ELR (cell line): ENCODE results near the gene HVCN1.
A peak's percentile ranks its signal among the peaks of the same experiment; 100 is the strongest.

ENCODE experiments used
- DNase-seq: peaks from one replicate; pipeline ENCODE4 v3.0.0-alpha.2; 2015; ENCODE audit warnings: low read depth

HVCN1 gene

DNA sequence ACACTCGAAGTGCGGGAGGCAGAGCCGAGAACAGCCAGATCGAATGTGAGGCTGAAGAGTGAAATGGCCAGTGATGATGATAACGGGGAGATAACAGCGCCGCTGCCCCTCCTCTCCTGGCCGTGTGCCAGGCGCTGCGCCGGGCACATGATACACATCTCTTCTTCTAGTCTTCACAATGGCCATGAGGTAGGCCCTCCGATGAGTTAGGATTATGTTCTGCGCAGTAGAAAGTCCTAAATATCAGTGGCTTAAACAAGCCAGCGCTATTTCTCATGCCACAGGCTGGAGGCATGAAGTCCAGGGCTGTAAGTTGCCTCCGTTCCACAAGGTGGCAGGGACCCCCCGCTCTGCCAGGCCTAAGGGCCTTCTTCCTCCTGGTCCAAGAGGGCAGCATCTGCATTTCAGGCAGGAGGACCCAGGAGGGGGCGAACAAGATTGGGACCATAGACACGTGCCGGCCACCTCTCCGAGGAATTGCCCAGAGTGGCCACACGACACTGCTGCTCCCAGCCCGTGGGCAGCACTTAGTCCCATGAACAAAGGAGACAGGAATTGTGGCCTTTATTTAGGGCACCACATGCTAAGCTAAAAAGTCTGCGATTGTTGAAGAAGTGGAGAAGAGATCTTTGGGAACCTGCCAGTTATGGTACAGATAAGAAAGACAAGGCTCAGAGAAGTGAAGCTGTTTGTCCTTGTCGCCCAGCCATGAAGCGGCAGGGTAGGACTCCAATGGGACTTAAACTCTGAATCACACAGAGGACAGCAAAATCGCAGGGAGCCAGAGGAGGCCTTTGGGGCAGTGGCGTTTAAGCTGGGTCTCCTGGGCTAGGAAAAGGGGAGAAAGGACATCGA lies 10.9 kb upstream of the HVCN1 start:
- DNase-seq, result no peak

DNA sequence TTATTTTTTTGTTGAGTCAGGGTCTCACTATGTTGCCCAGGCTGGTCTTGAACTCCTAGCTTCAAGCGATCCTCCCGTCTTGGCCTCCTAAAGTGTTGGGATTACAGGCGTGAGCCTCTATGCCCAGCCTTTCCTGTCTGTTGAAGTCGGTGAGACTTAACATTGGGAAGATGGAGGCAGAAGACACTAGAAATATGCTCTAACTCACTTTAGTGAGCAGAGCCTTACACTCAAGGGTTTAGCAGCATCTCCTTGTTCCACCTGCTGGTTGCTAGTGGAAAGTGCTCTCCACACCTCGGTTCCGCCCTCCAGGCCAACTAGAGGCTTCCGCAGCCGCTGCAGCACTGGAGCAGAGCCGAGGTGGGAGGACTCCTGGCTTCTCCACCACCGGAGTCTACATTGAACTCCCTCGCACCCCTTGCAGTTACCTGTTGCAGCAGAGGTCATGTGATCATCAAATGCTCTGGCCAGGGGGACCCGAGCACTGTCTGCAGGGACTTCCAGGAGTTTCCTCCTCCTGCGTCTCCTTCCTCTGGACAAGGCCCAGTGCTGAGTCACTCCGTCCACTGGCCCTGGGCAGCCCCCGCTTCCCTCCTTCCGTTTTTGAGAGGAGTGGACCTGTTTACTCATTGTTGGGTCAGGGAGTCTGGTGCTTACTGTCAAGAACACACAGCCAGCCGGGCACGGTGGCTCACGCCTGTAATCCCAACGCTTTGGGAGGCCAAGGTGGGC lies 9.4 kb upstream of the HVCN1 start:
- peak; percentile 90 for DNase-seq

DNA sequence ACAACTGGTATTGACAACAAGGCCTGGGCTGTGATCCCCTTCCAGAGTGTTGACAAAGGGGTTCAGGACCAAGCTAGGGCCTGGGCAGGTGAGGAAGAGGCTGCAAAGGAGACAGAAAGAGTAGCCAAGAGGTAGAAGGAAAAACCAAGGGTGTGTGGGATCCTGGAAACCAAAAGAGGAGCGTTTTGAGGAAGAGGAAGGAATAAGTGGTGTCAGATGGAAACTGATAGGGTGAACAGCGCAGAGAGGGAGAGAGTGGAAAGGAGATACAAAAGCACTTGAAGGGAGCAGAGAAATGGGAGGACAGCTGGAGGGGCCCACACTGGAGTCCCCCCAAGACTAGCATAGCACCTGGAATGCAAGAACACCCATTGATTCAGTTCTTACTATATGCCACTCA lies 8.3 kb upstream of the HVCN1 start:
- DNase-seq, result no peak

DNA sequence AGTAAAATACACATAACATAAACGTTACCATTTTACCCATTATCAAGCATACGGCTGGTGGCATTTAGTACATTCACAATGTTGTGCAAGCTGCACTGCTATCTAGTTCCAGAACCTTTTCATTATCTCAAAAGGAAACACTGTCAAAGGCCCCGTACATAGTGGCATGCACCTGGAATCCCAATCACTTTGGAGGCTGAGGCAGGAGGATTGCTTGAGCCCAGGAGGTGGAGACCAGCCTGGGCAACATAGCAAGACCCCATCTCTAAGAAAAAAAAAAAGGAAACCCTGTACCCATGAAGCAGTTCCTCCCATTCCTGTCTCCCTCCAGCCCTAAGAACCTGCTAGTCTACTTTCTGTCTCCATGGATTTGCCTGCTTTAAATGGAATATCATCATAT lies 7.4 kb upstream of the HVCN1 start:
- no peak for DNase-seq

DNA sequence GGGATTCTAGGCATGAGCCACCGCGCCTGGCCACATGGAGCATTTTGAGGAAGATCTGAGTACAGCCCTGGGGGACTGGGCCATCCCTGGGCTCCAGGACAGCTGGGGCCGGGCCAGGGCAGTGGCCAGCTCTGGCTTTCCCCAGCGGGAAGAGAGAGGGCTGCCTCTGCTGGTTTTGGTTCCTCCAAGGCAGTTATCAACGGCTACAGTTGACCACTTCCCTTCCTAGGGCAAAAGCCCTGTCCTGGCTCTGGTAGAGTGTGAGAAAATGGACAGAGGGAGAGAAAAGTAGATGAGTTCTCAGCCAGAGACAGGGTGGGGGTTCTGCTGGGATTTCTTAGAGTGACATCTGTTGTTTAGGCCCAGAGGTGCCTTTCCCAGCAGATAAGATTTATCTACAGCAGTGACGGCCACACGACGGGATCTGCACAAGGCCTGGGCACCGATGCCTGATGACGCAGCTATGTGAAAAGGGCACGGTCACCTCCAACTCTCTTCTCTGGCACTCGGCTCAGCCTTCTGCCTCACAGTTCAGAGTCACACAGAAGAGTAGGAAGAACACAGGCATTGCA lies 5.5 kb upstream of the HVCN1 start:
- DNase-seq, result no peak

DNA sequence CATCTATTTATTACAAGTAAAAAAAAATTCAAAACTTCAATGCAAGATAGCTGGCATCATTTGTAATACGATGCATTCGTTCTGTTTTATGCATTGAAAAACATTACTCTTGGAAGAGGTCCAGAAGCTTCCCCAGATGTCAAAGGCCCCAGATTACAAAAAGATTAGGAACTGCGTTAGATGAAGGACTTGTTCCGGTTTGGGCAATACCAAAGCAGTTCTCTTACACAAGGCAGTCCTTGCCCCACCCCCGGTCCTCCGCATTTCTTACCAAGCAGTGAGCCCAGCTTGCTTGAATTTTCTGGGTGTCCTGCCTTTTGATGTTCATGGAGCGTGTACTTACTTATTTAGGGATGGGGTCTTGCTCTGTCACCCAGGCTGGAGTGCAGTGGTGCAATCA lies 4.8 kb upstream of the HVCN1 start:
- DNase-seq, result no peak

DNA sequence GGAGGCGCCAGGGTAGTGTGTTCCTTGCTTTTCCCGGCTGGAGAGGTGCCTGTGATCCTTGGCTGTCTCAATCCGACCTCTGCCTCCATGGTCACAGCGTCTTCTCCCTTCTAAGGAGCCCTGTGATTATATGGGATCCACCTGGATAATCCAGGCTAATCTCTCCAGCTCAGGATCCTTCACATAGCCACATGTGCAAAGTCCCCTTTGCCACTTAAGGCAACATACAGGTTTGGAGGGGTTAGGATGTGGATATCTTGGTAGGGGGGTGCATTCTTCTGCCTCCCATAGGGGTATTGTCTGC lies 1.2 kb upstream of the HVCN1 start:
- no peak for DNase-seq

DNA sequence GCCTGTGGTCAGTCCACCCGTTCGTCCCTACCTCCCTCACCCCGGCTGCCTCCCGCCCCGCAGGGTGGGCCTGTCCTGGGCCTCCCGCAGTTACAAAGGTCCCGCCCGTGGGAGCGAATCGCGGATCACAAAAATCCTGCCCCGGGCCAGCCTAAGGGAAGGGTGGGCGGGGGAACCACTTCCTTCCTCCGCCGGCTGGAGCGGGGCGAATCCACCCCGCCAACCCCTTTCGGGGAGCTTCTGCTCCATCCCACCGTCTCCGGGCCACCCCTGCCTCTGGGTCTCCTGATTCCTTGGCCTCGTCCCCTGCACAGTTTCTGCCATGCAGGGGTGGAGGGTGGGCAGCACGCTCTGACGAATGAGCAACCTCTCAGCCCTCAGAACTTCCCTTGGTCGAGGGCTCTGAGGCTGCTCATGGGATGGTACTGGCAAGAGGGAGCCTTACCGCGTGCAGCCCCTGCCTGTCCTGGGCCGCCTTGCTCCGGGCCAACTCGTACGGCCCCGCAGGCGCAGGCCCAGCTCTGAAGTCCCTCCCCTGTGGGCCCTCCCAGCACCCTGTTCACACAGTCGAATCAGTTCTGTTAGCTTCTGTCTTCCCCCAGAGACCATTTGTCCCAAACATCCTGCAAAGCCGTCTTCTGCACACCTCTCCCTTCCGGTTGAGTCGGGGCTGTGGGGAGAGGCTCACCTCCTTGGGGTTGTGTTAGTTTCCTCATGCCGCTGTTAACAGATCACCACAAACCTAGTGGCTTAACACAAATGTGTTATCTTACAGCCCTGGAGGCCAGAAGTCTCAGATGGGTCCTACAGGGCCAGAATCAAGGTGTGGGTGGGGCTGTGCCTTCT lies 589 bp upstream of the HVCN1 start:
- peak; percentile 50 for DNase-seq

DNA sequence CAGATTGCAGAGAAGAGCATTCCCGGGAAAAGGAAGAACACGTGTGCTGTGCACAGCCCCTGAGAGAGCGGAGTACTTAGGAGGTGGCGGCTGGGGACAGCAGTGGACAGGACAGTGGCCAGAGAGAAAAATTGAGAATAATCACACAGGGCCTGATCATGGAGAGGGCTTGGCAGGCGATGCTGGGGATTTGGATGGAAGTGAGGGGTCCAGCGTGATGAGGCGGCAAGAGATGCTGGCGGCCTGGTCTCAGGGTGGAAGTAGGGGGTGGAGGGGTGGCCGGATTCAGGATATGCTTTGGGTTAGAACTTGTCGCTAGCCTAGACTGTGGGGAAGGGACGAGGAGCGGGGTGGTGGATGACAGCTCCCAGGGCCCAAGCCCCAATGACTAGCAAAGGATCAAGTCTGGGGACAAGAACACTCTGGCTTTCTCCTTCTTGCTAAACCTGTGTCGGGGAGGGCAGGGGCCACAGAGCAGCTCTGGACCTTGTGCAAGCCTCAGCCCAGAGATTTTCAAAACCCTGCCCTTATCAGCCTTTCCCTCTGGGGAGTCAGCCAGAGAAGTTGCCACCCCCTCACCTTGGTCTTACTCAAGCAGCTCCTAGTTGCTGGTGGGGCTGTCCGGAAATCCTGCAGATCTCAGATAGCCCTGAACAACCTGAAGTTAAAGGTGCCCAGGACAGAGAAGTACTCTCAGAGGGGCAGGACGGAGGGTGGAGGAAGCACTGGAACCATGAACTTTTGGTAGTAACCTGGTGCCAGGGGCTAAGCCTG lies 1.3 kb downstream of the HVCN1 start:
- no peak for DNase-seq

DNA sequence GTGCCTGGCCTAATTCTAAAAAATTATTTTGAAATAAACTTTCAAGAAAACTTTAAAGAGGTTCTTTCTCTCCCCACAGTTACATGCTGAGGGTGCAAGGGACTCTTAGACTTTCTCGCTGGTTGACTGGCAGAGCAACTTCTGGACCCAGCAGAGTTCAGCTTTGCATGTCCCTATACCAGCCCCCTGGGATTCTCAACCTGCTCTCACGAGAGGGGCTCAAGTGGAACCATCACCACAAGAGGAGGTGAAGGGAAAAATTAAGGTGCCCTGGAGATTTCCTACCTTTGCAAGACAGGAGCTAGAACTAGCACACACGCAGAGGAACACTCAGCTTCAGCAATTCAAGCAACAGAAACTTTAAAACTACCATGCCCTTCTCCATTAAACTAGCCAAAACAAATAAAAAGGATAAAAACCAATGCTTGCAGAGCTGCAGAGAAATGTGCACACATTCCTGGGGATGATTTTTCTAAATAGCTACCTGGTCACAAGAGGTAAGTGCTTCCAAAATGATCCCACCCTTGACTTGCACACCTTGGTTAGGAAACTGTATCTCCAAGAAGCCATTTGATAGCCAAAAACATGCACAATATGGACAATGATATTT lies 2.5 kb downstream of the HVCN1 start:
- DNase-seq, result no peak

DNA sequence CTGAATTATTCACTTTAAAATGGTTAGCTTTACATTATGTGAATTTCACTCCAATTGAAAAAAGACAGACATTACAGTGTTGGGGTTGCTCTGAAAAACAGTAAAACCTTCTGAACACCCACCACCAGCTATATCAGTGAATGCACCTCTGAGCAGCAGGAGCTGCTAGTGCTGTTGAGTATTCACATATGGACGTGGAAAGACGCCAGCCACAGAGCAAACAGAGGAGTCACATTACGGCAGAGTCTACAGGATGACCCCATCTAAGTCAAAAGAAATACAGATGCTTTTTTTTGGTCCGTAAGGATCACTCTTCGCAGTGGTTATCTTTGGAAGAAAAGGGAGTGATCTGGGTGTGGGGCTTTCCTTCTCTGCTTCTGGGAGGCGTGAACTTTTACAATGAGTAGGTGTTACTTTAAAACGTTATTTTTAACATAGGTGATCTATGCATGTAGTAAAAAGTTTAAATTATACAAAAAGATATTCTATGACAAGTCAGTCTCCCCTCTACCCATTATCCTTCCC lies 4.5 kb downstream of the HVCN1 start:
- no peak for DNase-seq

DNA sequence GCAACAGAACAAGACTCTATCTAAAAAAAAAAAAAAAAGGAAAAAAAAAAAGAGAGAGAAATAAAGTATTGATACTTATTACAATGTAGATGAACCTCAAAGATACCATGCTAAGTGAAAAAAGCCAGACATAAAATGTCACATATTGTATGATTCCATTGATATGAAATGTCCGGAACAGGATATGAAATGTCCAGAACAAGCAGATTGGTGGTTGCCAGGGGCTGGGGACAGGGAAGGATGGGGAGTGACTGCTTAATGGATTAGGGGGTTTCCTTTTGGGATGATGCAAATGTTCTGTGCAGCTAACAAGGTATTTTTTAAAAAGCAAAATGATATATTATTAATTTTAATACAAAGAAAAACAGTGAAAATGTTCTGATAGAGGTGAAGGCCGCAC lies 5.0 kb downstream of the HVCN1 start:
- no peak for DNase-seq

DNA sequence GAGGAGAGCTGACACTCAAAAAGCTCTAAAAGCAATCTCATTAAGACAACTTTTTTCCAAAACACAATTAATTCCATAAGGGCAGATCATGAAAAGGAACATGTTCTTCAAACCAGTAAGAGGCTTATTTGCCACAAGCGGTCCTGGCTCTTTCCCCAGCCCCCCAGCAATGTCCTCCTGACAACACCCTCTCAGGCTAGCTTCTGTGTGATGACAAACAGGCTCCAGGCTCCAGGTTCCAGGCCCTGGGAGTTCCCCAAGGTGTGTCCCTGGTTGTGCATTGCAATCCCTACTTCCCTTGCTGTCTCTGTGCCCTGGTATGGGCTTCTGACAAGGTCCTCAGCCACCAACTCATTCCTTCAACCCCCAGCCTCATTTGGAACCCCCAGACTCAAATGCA lies 8.9 kb downstream of the HVCN1 start:
- DNase-seq, result no peak

DNA sequence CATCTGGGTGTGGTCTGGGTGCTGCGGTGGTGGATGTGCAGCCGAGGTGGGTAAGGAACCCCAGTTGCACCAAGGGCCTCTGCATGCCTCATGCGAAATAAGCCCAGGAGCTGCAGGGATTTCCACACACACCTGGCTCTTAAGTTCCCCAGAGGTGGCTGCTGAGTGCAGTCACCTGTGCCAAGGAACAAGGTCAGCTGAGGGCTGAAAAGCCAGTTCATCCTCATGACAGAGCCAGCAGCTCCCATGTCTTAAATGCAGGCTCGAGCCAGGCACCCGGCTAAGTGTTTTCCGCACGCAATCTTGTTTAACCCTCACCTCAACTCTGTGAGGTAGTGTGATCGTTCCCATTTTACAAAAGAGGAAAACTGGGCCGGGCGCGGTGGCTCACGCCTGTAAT lies 9.7 kb downstream of the HVCN1 start:
- no peak for DNase-seq

DNA sequence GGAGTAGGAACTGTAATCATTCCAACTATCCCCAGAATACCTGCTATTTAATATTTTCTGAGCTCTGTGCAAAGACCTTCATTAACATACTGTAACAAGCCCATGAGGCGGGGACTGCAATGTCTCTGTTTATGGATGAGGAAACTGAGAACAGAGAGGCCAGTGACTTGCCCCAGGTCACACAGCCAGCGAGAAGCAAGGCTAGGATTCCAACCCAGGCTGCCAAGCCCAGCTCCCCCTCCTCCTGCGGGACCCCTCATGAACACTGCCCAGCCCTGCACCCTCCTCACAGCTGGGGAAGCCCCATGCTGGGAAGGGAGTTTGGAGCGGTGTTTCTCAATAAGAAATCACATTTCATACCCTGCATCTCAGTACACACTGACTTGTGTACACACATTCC lies 10.9 kb downstream of the HVCN1 start:
- DNase-seq, result no peak

DNA sequence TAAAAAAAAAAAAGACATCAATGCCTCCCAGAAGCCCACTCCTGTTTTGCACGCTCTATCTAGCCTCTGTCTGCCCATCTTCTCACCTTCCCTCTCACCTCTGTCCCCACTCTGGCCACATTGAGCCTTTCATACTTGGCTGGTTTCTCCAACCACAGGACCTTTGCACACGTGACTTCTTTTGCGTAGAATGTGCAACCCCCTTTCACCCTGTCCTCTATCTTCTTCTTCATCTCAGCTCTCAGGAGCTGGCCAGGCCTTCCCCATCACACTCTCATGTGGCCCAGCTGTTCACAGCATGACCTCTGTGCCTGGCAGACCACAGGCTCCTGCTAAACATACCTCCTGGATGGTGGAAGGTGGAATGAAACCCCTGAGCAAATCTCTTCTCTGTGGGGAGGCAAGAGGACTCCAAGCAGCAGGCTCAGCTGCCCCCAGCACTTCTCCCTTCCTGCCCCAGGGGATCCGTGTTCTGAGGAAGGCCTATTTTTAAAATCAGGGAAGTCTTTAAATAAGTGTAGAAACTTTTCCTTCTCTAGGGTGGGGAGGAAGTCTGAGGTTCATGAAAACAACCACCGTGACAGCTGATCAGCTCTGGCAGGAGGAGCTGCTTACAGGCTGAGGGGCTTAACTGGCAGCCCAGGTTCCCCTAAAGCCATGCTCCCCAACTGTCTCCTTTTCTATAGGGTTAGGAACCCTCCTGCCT lies 11.6 kb downstream of the HVCN1 start:
- no peak for DNase-seq

DNA sequence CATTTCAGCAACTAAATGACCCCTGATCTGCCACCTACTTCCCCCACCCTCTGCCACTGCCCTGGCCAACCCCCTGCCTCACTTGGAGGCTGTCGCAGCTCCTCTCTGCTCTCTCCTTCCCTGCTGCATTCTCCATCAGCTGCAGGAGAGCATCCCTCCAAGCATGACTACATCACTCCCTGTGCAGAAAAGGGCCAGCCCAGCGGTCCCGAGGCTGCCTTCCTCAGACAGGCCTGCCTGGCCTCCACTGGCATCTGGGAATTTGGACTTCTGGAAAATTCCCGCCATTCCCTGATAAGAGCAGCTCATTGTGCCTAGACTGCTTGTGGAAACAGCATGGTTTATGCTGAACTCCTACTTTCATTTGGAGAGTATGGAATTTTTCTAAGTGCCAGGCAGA lies 12.7 kb downstream of the HVCN1 start:
- no peak for DNase-seq

DNA sequence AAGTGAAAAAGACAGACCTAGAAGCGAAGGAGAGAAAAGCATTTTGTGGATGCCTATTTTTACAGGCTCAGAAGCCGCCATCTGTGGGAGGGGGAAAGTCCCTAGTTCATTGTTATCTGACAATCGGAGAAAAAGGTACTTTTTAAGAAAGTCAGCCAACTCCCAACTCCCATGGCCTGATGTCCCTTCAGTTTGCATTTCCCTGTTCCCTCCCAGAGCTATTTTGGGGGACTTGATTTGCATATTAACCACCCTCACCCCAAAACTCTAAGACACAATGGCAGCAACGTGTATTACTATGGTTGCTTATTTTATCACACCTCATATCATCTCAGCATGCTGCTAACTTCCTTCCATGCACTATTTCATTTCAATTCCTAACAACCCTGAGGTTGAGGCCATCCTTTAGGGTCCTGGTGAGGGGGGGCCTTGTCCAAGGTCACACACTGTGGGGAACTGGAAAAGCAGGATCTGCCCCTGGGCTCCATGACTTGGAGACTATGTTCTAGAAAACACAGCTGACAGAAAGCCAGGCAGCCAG lies 18.7 kb downstream of the HVCN1 start:
- DNase-seq, result no peak

DNA sequence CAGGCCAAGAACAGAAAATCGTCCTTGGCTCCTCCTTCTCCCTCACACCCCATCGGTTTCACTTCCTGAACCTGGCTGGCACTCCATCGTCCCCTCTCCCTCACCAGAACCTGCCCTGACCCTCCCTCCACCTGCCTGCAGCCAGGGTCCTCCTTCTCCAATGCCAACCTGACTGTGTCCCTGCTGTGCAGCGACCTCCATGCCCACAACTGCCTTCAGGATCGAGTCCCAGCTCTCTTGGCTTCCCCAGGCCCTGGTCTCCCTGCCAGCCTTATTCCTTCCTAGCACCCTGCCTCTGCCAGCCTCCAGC lies 19.8 kb downstream of the HVCN1 start:
- no peak for DNase-seq

DNA sequence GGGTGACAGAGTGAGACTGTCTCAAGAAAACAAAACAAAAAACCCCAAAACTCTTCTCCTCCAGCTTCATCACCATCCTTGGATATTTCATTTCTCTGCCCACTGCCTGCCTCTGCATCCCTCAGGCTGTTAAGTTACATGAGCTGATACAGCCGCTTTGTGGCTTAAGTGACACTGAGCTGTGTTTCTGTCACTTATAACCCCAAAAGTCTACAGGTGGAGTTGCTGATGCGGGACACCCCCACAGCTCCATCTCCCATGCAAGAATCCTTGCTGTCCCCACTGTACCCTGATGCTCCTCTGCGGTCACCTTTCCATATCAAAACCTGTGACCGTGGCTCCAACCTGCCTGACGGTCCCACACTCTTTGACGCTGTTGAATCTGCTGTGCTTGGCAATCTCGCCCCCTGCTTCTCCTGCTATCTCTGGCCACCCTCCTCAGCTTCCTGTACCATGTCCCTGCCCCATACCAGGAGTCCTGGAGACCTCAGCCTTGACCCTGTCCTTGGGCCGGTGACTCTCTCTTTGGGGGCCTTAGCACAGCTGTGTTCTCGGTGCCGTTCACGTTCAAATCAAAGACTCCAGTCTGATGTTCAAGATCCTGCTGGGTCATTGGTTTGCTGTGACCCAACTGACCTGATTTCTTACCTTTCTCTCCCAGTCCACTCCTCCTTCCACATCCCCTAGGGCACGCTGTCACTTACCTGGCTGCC lies 20.3 kb downstream of the HVCN1 start:
- DNase-seq, result no peak
